GM21529 (cell line): ENCODE data around the gene SPNS2.

Experiments
- ATAC-seq: cut with Tn5 transposase; IDR thresholded peaks from one replicate; pipeline ENCODE4 v1.9.1; 2021; ENCODE audit not compliant: unreplicated experiment

The SPNS2 gene

GRCh38 chr17:4503283-4504025 lies 4.8 kb downstream of the SPNS2 start:
- ATAC-seq = no peak

- no peak for ATAC-seq
These were observed 5.5 kb downstream of the SPNS2 start for GRCh38 chr17:4504188-4504587.

GRCh38 chr17:4505187-4505586 lies 6.5 kb downstream of the SPNS2 start:
- ATAC-seq = no peak

GRCh38 chr17:4506175-4506813 lies 7.6 kb downstream of the SPNS2 start:
- no peak for ATAC-seq

- ATAC-seq = no peak
These were observed 8.2 kb downstream of the SPNS2 start for GRCh38 chr17:4506892-4507291.

GRCh38 chr17:4507361-4508111 lies 8.9 kb downstream of the SPNS2 start:
- ATAC-seq = no peak

GRCh38 chr17:4508207-4508606 lies 9.5 kb downstream of the SPNS2 start:
- ATAC-seq = no peak

GRCh38 chr17:4509401-4509800 lies 10.7 kb downstream of the SPNS2 start:
- ATAC-seq = no peak

- ATAC-seq = no peak
These were observed 11.4 kb downstream of the SPNS2 start for GRCh38 chr17:4509923-4510617.

GRCh38 chr17:4510618-4510941 lies 11.9 kb downstream of the SPNS2 start:
- ATAC-seq = no peak

- no peak for ATAC-seq
These were observed 12.7 kb downstream of the SPNS2 start for GRCh38 chr17:4511199-4511932.

GRCh38 chr17:4512156-4513112 lies 13.8 kb downstream of the SPNS2 start:
- no peak for ATAC-seq

- ATAC-seq = no peak
These were observed 14.7 kb downstream of the SPNS2 start for GRCh38 chr17:4513113-4514032.

- ATAC-seq = no peak
These were observed 15.5 kb downstream of the SPNS2 start for GRCh38 chr17:4514206-4514605.

- no peak for ATAC-seq
These were observed 16.1 kb downstream of the SPNS2 start for GRCh38 chr17:4514779-4515178.

- ATAC-seq = no peak
These were observed 16.8 kb downstream of the SPNS2 start for GRCh38 chr17:4515501-4515900.

GRCh38 chr17:4516735-4517134 lies 18.1 kb downstream of the SPNS2 start:
- ATAC-seq = no peak

GRCh38 chr17:4518901-4519300 lies 20.2 kb downstream of the SPNS2 start:
- no peak for ATAC-seq

- no peak for ATAC-seq
These were observed 20.7 kb downstream of the SPNS2 start for GRCh38 chr17:4519361-4519788.
